HG03064 (cell line): ENCODE measurements around the gene CRADD.
"Not testable (repeated sequence)": the region's sequence is repeated elsewhere in the genome, so short reads cannot be mapped to it uniquely, and the experiment has no call there.

Experiments
- ATAC-seq: cut with Tn5 transposase; IDR thresholded peaks from one replicate; pipeline ENCODE4 v1.9.1; 2021; ENCODE audit warnings: low read depth; ENCODE audit not compliant: unreplicated experiment

Gene CRADD

GRCh38 chr12:93778766-93779165 is 101.6 kb downstream of the CRADD start:
- no peak for ATAC-seq

GRCh38 chr12:93780101-93780641 is 103.0 kb downstream of the CRADD start:
- no peak for ATAC-seq

- not testable (repeated sequence) for ATAC-seq
These were observed 103.7 kb downstream of the CRADD start for GRCh38 chr12:93780886-93781285.

- ATAC-seq = not testable (repeated sequence)
These were observed 104.8 kb downstream of the CRADD start for GRCh38 chr12:93781961-93782360.

GRCh38 chr12:93782853-93783252 is 105.7 kb downstream of the CRADD start:
- ATAC-seq = no peak

- ATAC-seq = no peak
These were observed 106.7 kb downstream of the CRADD start for GRCh38 chr12:93783832-93784231.

GRCh38 chr12:93784339-93785086 is 107.3 kb downstream of the CRADD start:
- ATAC-seq = no peak

- ATAC-seq = no peak
These were observed 108.3 kb downstream of the CRADD start for GRCh38 chr12:93785249-93786010.

GRCh38 chr12:93786656-93787397 is 109.7 kb downstream of the CRADD start:
- ATAC-seq = no peak

GRCh38 chr12:93788853-93789252 is 111.7 kb downstream of the CRADD start:
- no peak for ATAC-seq

GRCh38 chr12:93789767-93790166 is 112.6 kb downstream of the CRADD start:
- ATAC-seq = no peak

- no peak for ATAC-seq
These were observed 113.4 kb downstream of the CRADD start for GRCh38 chr12:93790472-93791152.

- ATAC-seq = no peak
These were observed 115.8 kb downstream of the CRADD start for GRCh38 chr12:93793007-93793406.

- no peak for ATAC-seq
These were observed 116.8 kb downstream of the CRADD start for GRCh38 chr12:93793983-93794382.

- ATAC-seq = no peak
These were observed 117.6 kb downstream of the CRADD start for GRCh38 chr12:93794738-93795137.

- ATAC-seq = no peak
These were observed 118.2 kb downstream of the CRADD start for GRCh38 chr12:93795352-93795751.

GRCh38 chr12:93796729-93797128 is 119.6 kb downstream of the CRADD start:
- ATAC-seq = no peak

- ATAC-seq = no peak
These were observed 121.3 kb downstream of the CRADD start for GRCh38 chr12:93798279-93799151.

GRCh38 chr12:93801666-93802065 is 124.5 kb downstream of the CRADD start:
- ATAC-seq = not testable (repeated sequence)
